IMR-90 (cell line): Measurements from ENCODE around the gene TRPC4.

Experiments
- CTCF ChIP-seq: conservative IDR thresholded peaks from 2 replicates; pipeline ENCODE4 v1.5.1; 2012; ENCODE audit warnings: mild to moderate bottlenecking, low read depth, low read length, improper control_type of control experiment
- MXI1 ChIP-seq: IDR thresholded peaks from 2 replicates; pipeline ENCODE4 v1.6.1; 2012; ENCODE audit warnings: low read depth, mild to moderate bottlenecking, low read length, moderate library complexity, borderline replicate concordance
- POLR2A ChIP-seq: IDR thresholded peaks from 2 replicates; pipeline ENCODE4 v1.6.1; 2012; ENCODE audit warnings: mild to moderate bottlenecking, low read depth, low read length
- USF2 ChIP-seq: fragments of 150-350 bp; IDR thresholded peaks from 2 replicates; pipeline ENCODE4 v1.6.1; 2017; ENCODE audit warnings: mild to moderate bottlenecking, antibody characterized with exemption, low read length, low read depth

GRCh38 chr13:37748913-37749312 lies 120.7 kb downstream of the TRPC4 start:
- TF ChIP-seq USF2, result no peak
- TF ChIP-seq MXI1, result no peak
- TF ChIP-seq POLR2A, result no peak
- no peak for TF ChIP-seq CTCF
